Subcutaneous adipose tissue (tissue), 4 donors: Measurements from ENCODE around the gene GALNT5. TPM values are rescaled to one million over a fixed set of nuclear protein-coding genes. Genes with fewer than 3 reads are reported as not detected.

ENCODE experiments used
- CTCF ChIP-seq: fragments of 450-650 bp; IDR thresholded peaks from one replicate; pipeline ENCODE4 v1.5.1; 2016; ENCODE audit warnings: low read depth, mild to moderate bottlenecking, control low read depth, antibody characterized with exemption, moderate library complexity
- total RNA-seq, 4 donors: library from RNA; depleted of rRNA; stranded (reverse); fragments of >200 nt; gene quantifications; one replicate each; pipeline ENCODE4 v1.1.0, GENCODE V29; 2016

GALNT5 gene
- total RNA-seq, 4 donors from 2014 or later: under 0.01 to 0.17 (median 0.08) TPM

DNA sequence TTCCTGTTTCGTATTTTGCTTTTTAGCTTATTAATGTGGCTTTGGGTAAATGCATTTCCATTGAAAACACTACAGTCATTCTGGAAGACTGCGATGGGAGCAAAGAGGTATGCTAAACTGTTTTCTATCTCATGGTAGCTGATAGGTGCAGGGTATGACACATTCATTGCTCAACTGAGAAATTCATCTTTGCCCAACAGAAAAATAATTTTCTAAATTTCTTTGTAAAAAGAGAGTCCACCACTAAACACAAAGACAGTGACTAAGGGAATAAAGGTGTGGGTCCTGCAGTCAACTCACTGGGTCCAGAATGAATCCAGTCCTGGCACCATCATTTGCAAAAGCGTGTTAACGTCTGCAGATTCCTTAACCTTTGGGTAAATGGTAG, 48.2 kb downstream of the GALNT5 start:
- TF ChIP-seq CTCF: no peak

DNA sequence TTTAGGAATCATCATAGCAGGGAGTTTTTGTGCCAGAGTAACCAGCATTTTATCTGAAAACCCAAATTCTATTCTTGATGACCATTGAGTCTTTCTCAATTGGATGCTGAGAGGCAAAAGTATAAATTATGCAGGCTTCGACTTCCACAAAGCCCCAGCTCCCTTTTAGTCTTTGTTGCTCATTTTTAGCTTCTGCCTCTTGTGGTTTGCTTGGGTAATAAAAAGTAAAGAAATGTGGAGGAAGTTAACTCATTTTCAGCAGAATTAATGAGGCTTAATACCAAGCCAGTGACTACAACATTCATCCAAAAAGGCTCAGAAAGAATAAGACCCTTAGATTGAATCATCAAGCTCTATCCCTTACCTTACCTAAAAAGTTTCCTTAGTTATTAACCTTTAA, 49.5 kb downstream of the GALNT5 start:
- TF ChIP-seq CTCF: no peak

DNA sequence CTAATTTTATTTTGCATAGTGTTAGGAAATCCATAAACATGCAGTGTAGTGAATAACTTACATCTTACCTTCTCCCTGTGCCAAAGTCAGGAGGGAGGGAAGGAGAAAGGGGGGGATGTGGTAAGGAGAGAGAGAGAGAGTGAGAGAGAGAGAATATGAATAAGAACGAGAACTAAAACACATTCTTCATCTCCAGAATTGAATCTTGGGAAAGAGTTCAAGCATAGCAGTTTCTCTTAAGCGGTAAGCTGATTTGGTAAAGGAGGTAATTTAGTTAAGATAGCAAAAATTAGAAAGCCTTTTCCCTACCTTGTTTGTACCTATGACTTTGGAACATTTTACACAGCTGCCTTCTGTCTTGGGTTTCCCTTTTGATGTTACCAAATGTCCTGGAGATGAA, 52.4 kb downstream of the GALNT5 start:
- no peak for TF ChIP-seq CTCF

- TF ChIP-seq CTCF: no peak
Measured at GRCh38 chr2:157311706-157312105, 54.2 kb downstream of the GALNT5 start.

DNA sequence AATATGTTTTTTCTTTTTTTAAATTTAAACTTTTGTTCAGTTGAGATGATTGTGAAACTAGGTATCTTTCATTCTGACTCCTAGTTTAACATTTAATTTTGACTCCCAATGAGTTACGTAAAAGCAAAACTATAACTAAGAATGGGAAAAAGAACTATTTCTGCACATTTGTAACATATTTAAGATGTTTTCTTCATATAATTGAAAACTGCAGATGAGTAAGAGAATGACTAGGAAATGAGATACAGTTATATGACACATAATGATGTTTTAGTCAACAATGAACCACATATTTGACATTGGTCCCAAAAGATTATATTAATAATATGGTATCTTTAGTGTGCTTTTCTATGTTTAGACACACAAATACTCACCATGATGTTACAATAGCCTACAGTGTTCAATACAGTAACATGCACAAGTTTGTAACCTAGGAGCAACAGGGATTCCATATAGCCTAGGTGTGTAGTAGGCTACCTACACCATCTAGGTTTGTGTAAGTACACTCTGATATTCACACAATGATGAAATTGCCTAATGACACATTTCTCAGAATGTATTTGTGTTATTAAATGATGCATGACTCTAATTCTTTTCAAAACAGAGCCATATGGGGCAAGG, 55.5 kb downstream of the GALNT5 start:
- TF ChIP-seq CTCF: no peak

DNA sequence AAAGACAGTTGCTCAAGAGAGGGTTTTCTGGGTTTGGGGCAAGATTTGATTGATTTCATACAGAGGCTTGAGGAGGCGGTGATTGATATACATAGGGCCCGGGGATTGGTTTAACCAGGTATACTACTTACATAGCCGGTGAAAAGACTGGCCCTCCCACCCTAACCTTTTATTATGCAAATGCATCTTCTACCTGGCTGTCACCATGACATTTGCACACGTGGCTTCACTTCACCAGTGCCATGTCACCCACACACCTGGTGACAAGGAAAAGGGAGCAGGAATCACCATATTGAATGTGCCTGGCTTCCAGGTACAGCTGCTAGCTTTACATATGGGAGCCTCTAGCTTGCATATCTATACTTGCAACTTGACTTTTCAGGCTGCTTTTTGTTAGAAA, 58.4 kb downstream of the GALNT5 start:
- no peak for TF ChIP-seq CTCF

DNA sequence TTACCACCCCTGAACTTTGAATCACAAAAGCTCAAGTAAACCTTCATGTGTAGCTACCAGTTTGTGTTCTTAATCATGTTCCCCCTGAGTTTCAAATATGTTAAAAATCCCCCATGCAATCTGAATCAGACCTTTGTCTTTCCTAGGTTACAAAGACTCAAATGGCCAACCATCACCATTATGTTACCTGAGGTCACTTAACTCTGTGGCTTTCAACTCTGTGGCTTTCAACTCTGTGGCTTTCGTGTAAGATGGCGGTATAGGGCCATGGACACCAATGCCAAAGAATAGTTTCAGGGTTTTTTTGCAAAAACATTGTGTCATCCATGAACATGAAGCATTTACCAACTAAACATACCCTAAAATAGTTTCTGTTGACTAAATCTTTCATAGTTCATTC, 61.4 kb downstream of the GALNT5 start:
- no peak for TF ChIP-seq CTCF
